Heart left ventricle (tissue), 16 donors: ENCODE results near the gene AKAP6. TPM values are rescaled to one million over a fixed set of nuclear protein-coding genes. Genes with fewer than 3 reads are reported as not detected.

Source experiments
- ATAC-seq, 4 donors: fragments of 200-7000 bp; cut with Tn5 transposase; one replicate each; pipeline ENCODE4 v1.9.1; 2020 to 2022; ENCODE audit warnings: moderate library complexity in 4 of 4, mild to moderate bottlenecking in 3 of 4, moderate number of reproducible peaks in 1 of 4
- DNase-seq, 5 donors: peaks; one replicate each; pipeline ENCODE4 v3.0.0-alpha.2; 2020
- H3K27ac ChIP-seq, 12 donors: fragments of 200-600 bp; sonication (generic) in 4 of 12; one replicate each; pipeline versions ENCODE4 v1.5.0 to v1.8.0; 2016 to 2022; ENCODE audit warnings: mild to moderate bottlenecking in 2 of 12
- H3K27me3 ChIP-seq, 9 donors: fragments of 200-600 bp; sonication (generic) in 2 of 9; one replicate each; pipeline versions ENCODE4 v1.5.1 to v1.8.0; 2016 to 2022; ENCODE audit warnings: mild to moderate bottlenecking in 3 of 9
- H3K36me3 ChIP-seq, 9 donors: fragments of 200-600 bp; sonication (generic) in 2 of 9; one replicate each; pipeline versions ENCODE4 v1.5.0 to v1.8.0; 2018 to 2022; ENCODE audit warnings: mild to moderate bottlenecking in 2 of 9
- H3K4me1 ChIP-seq, 12 donors: fragments of 200-600 bp; sonication (generic) in 4 of 12; one replicate each; pipeline versions ENCODE4 v1.5.0 to v1.8.0; 2016 to 2022; ENCODE audit warnings: mild to moderate bottlenecking in 3 of 12
- H3K4me3 ChIP-seq, 12 donors: fragments of 200-600 bp; sonication (generic) in 4 of 12; one replicate each; pipeline versions ENCODE4 v1.5.0 to v1.8.0; 2017 to 2022; ENCODE audit warnings: mild to moderate bottlenecking in 9 of 12, moderate library complexity in 4 of 12
- H3K9me3 ChIP-seq, 12 donors: fragments of 200-600 bp; sonication (generic) in 4 of 12; one replicate each; pipeline versions ENCODE4 v1.5.0 to v1.8.0; 2016 to 2022; ENCODE audit warnings: mild to moderate bottlenecking in 1 of 12
- CTCF ChIP-seq, 12 donors: fragments of 200-600 bp; sonication (generic) in 4 of 12; IDR thresholded peaks; one replicate each; pipeline versions ENCODE4 v1.5.0 to v1.8.0; 2018 to 2022; ENCODE audit warnings: antibody characterized with exemption in 12 of 12, mild to moderate bottlenecking in 5 of 12
- POLR2A ChIP-seq, 2 donors: fragments of 450-650 bp; IDR thresholded peaks; one replicate each; pipeline ENCODE4 v1.6.1; 2017; ENCODE audit warnings: antibody characterized with exemption in 2 of 2, mild to moderate bottlenecking in 2 of 2, moderate library complexity in 2 of 2
- WGBS, 4 donors: extraction: QIAGEN DNeasy Blood & Tissue Kit in 2 of 4; methylation state at CpG; one replicate each; pipeline versions ENCODE4 v1.1.5 to v1.1.7; 2013 to 2018; 5-methylcytosine and 5-hydroxymethylcytosine counted together
- intact Hi-C, 10 donors: fragments of 100-400 bp; cut with DNase I; formaldehyde crosslinking; loops; one replicate each; pipeline versions ENCODE4 v1.11.1 to v1.14.2; 2022
- polyA plus RNA-seq, 2 donors: library from polyadenylated mRNA; stranded (reverse); fragments of 200-250 nt; gene quantifications; one replicate each; pipeline ENCODE4 v1.2.3, GENCODE V29; 2013
- total RNA-seq, 9 donors: library from RNA; depleted of rRNA in 2 of 9; stranded (reverse); fragments of >200 nt in 2 of 9; fragmentation: NEBNext Ultra II Directional in 3 of 9; extraction: Animal tissue kit (Norgen Biotek cat#: 25700) in 3 of 9; gene quantifications; one replicate each; pipeline versions ENCODE4 v1.1.0 to v1.2.4, GENCODE V29; 2016 to 2023
- donor health status: ischemic (EF 13 %, LVEDD 7.1; RV severe dilation, severe dysfunction).
- donor health status: healthy with polysubstance abuse.
- donor health status: DM: no; HTN: yes; CAD: no.
- donor health status: DM: no; HTN: no; CAD: no.
- donor health status: ischemic (EF 25% LVEDD 6.9; RV normal size, moderate dysfunction).
- donor health status: ischemic (EF 25% LVEDD 5.7; RV mildly dilated, moderate dysfunction).
- donor health status: healthy.
- donor health status: DM: yes; HTN: yes; CAD: no.
- donor health status: ischemic (EF 35%, LVEDD 5.7; RV mildly dilated, moderate dysfunction).
- donor health status: nonischemic (EF 11% LVEDD 7.7; RV severe dilation, severe dysfunction).
- donor health status: DM: yes; HTN: yes; CAD: no.
- donor health status: PGD.
- donor health status: ischemic (EF 29% LVEDD 5.4; RV normal size, mild dysfunction).
- donor health status: nonischemic (EF 23%, LVEDD 6.1; RV moderate dilation, normal function).

AKAP6 gene
- total and polyA plus RNA-seq, 11 donors = 20.4 to 303 (median 206) TPM

GRCh38 chr14:32622742-32623141 lies 293.6 kb downstream of the AKAP6 start:
- WGBS, 4 donors = 76 to 89% (median 77%) methylated on average over 3 of the region's 3 CpGs
- H3K4me1 ChIP-seq = peaks cover 0 to 37% (median 5%) of the 10 kb centered on the region in 12 donors
- peak in 3 of 4 donors; percentile 23 to 40 (median 36) for ATAC-seq
- peak overlapping the region in 4 of 12 donors; percentile 19 to 75 (median 32) for H3K27ac ChIP-seq
- H3K9me3 ChIP-seq = no peaks in the 10 kb centered on the region
- H3K4me3 ChIP-seq = no peak overlapping the region
- H3K27me3 ChIP-seq = no peaks in the 10 kb centered on the region
- DNase-seq = no peak
- TF ChIP-seq CTCF (IDR thresholded peaks at IDR 0.05) = no peak
- TF ChIP-seq POLR2A (IDR thresholded peaks at IDR 0.05) = no peak
- intact Hi-C loops = no loop called here
- H3K36me3 ChIP-seq = no peaks in the 10 kb centered on the region

- ATAC-seq (peak in 2 of 4 donors; percentile 29 to 50), DNase-seq (peak in 1 of 5 donors; percentile 32)
- H3K27ac ChIP-seq = peak overlapping the region in 2 of 12 donors; percentile 25 to 75
- intact Hi-C loops = no loop called here
- H3K27me3 ChIP-seq = no peaks in the 10 kb centered on the region
- no peaks in the 10 kb centered on the region for H3K9me3 ChIP-seq
- peaks cover 0 to 44% (median 5%) of the 10 kb centered on the region in 12 donors for H3K4me1 ChIP-seq
- no peak for TF ChIP-seq POLR2A (IDR thresholded peaks at IDR 0.05)
- H3K4me3 ChIP-seq = no peak overlapping the region
- no peaks in the 10 kb centered on the region for H3K36me3 ChIP-seq
- 64 to 79% (median 71%) methylated on average over 4 of the region's 4 CpGs for whole genome bisulfite sequencing, 4 donors
These were observed 294.4 kb downstream of the AKAP6 start for GRCh38 chr14:32623300-32624093.

- peaks cover 0 to 53% (median 5%) of the 10 kb centered on the region in 12 donors for H3K4me1 ChIP-seq
- no peak overlapping the region for H3K4me3 ChIP-seq
- 61 to 86% (median 77%) methylated on average over 1 of the region's 1 CpG for WGBS, 4 donors
- no peak overlapping the region for H3K27ac ChIP-seq
- no peaks in the 10 kb centered on the region for H3K27me3 ChIP-seq
- no peak for DNase-seq
- ATAC-seq = no peak
- TF ChIP-seq POLR2A (IDR thresholded peaks at IDR 0.05) (no peak), CTCF (IDR thresholded peaks at IDR 0.05) (no peak)
- no peaks in the 10 kb centered on the region for H3K9me3 ChIP-seq
- intact Hi-C loops = no loop called here
- no peaks in the 10 kb centered on the region for H3K36me3 ChIP-seq
These were observed 296.1 kb downstream of the AKAP6 start for GRCh38 chr14:32625211-32625610.

GRCh38 chr14:32627545-32628298 lies 298.6 kb downstream of the AKAP6 start:
- H3K4me1 ChIP-seq = peaks cover 0 to 41% (median 5%) of the 10 kb centered on the region in 12 donors
- H3K27ac ChIP-seq = peak overlapping the region in 7 of 12 donors; percentile 7 to 59 (median 28)
- TF ChIP-seq POLR2A (IDR thresholded peaks at IDR 0.05) (no peak), CTCF (IDR thresholded peaks at IDR 0.05) (no peak)
- ATAC-seq = peak in 3 of 4 donors; percentile 42 to 79 (median 74)
- H3K36me3 ChIP-seq = no peaks in the 10 kb centered on the region
- no peak for DNase-seq
- no peaks in the 10 kb centered on the region for H3K27me3 ChIP-seq
- intact Hi-C loops = no loop called here
- WGBS, 4 donors = 50 to 63% (median 57%) methylated on average over 4 of the region's 4 CpGs
- no peak overlapping the region for H3K4me3 ChIP-seq
- no peaks in the 10 kb centered on the region for H3K9me3 ChIP-seq
